ENCODE results near the gene FAM163B. TPM values are rescaled to one million over a fixed set of nuclear protein-coding genes. Genes with fewer than 3 reads are reported as not detected.
"Not testable (repeated sequence)": the region's sequence is repeated elsewhere in the genome, so short reads cannot be mapped to it uniquely, and the experiment has no call there.

Gene FAM163B
- total RNA-seq, 4 donors from 2014 or later: not detected

DNA sequence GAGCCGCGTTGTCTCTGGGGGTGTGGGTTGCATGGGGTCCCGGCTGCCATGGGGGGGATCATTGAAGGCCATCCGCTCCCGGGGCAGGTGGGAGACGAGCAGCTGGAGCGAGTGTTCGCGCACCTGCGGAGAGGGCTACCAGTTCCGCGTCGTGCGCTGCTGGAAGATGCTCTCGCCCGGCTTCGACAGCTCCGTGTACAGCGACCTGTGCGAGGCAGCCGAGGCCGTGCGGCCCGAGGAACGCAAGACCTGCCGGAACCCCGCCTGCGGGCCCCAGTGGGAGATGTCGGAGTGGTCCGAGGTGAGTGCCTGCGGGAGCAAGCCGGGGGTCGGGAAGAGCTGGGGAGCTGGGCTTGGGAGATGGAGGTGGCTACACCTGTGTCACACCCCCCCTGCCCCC lies 41.0 kb downstream of the FAM163B start:
- intact Hi-C loops (cut with DNase I; ENCODE audit: low total_unique reads): no loop called here
- DNase-seq (ENCODE audit: low spot score in 2 of 2): no peak
- 91 to 94% methylated on average over 28 to 33 of the region's 33 CpGs for WGBS, 2 donors

DNA sequence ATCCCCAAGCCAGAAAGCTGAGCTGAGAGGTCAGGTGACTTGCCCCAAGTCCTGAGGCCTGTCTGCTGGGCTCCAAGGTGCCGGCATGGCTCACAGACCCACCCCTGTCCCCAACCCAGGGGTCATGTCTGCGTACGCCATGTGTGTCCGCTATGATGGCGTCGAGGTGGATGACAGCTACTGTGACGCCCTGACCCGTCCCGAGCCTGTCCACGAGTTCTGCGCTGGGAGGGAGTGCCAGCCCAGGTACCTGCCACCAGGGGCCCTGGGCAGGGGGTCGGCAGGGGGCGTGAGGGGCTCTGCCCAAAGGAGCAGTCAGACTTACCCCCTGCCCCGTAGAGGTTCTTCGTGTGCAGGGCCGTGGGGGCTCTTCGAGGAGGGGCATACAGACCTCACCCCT lies 42.4 kb downstream of the FAM163B start:
- DNase-seq (ENCODE audit: low spot score in 2 of 2): no peak
- TF ChIP-seq POLR2A (IDR thresholded peaks at IDR 0.05): no peak
- TF ChIP-seq, protein P1, sequence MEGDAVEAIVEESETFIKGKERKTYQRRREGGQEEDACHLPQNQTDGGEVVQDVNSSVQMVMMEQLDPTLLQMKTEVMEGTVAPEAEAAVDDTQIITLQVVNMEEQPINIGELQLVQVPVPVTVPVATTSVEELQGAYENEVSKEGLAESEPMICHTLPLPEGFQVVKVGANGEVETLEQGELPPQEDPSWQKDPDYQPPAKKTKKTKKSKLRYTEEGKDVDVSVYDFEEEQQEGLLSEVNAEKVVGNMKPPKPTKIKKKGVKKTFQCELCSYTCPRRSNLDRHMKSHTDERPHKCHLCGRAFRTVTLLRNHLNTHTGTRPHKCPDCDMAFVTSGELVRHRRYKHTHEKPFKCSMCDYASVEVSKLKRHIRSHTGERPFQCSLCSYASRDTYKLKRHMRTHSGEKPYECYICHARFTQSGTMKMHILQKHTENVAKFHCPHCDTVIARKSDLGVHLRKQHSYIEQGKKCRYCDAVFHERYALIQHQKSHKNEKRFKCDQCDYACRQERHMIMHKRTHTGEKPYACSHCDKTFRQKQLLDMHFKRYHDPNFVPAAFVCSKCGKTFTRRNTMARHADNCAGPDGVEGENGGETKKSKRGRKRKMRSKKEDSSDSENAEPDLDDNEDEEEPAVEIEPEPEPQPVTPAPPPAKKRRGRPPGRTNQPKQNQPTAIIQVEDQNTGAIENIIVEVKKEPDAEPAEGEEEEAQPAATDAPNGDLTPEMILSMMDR (IDR thresholded peaks at IDR 0.05): no peak
- no peak overlapping the region for H3K4me3 ChIP-seq (ENCODE audit: low read depth, poor library complexity, severe bottlenecking)
- intact Hi-C loops (cut with DNase I; ENCODE audit: low total_unique reads): no loop called here
- WGBS, 2 donors: 91 to 92% methylated on average over 13 to 15 of the region's 17 CpGs

More for the DNA sequence above, 41.0 kb downstream of the FAM163B start:
- no peak for TF ChIP-seq POLR2A (IDR thresholded peaks at IDR 0.05)
- TF ChIP-seq, protein P1 (IDR thresholded peaks at IDR 0.05): no peak
- no peak overlapping the region for H3K4me3 ChIP-seq (ENCODE audit: low read depth, poor library complexity, severe bottlenecking)

DNA sequence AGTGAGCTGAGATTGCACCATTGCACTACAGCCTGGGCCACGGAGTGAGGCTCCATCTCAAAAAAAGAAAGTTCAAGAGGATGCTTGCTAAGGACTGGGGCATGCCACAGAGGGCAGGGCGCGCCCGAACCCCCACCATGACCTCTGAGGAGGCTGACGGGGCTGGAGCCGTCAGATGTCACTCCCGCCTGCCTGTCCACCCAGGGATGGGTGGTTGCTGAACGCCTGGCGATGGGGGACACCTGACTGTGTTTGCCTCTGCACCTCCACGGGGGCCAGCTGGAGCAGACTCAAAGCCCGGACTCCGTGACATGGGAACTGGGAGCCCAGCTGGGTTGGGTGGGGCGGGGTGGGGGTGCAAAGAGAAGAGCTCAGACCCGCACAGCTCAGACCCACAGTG lies 42.8 kb downstream of the FAM163B start:
- TF ChIP-seq POLR2A (IDR thresholded peaks at IDR 0.05): no peak
- TF ChIP-seq, protein P1 (IDR thresholded peaks at IDR 0.05): no peak

DNA sequence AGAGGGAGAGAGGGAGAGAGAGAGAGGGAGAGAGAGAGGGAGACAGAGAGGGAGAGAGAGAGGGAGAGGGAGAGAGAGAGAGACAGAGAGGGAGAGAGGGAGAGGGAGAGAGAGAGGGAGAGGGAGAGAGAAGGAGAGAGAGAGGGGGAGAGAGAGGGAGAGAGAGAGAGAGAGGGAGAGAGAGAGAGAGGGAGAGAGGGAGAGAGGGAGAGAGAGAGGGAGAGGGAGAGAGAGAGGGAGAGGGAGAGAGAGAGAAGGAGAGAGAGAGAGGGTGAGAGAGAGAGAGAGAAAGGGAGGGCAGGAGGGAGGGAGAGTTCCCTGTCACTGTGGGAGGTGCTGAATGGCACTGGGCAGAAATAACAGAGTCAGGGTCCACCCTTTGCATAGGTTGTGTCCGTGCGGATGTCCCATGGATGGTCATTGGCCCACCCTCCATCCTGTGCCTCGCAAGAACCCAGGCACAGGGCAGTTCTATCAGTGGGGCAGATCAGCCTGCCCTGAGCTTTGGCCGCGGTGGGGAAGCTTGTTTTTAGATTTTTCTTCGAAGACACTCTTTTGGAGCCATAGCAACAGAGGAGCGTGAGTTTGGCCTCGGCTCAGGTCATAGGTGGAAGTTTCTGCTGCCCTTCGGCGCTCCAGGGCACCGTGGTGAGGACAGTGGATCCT lies 44.6 kb downstream of the FAM163B start:
- no peak overlapping the region for H3K4me3 ChIP-seq (ENCODE audit: low read depth, poor library complexity, severe bottlenecking)
- no peak for DNase-seq (ENCODE audit: low spot score in 2 of 2)
- TF ChIP-seq, protein P1 (IDR thresholded peaks at IDR 0.05): no peak
- no peak for TF ChIP-seq POLR2A (IDR thresholded peaks at IDR 0.05)
- whole genome bisulfite sequencing, 2 donors: 79 to 81% methylated on average over 11 of the region's 11 CpGs
- intact Hi-C loops (cut with DNase I; ENCODE audit: low total_unique reads): no loop called here

More for the DNA sequence above, 42.8 kb downstream of the FAM163B start:
- WGBS, 2 donors: 89 to 94% methylated on average over 10 to 14 of the region's 14 CpGs
- intact Hi-C loops (cut with DNase I; ENCODE audit: low total_unique reads): no loop called here
- no peak for DNase-seq (ENCODE audit: low spot score in 2 of 2)
- H3K4me3 ChIP-seq (ENCODE audit: low read depth, poor library complexity, severe bottlenecking): no peak overlapping the region

DNA sequence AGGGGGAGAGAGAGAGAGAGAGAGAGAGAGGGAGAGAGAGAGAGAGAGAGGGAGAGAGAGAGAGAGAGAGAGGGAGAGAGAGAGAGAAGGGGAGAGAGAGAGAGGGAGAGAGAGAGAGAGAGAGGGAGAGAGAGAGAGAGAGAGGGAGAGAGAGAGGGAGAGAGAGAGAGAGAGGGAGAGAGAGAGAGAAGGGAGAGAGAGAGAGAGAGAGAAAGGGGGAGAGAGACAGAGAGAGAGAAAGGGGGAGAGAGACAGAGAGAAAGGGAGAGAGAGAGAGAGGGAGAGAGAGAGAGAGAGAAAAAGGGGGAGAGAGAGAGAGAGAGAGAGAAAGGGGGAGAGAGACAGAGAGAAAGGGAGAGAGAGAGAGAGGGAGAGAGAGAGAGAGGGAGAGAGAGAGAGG lies 45.4 kb downstream of the FAM163B start:
- intact Hi-C loops (cut with DNase I; ENCODE audit: low total_unique reads); DNase-seq (ENCODE audit: low spot score in 2 of 2); H3K4me3 ChIP-seq (ENCODE audit: low read depth, poor library complexity, severe bottlenecking): not testable (repeated sequence)

DNA sequence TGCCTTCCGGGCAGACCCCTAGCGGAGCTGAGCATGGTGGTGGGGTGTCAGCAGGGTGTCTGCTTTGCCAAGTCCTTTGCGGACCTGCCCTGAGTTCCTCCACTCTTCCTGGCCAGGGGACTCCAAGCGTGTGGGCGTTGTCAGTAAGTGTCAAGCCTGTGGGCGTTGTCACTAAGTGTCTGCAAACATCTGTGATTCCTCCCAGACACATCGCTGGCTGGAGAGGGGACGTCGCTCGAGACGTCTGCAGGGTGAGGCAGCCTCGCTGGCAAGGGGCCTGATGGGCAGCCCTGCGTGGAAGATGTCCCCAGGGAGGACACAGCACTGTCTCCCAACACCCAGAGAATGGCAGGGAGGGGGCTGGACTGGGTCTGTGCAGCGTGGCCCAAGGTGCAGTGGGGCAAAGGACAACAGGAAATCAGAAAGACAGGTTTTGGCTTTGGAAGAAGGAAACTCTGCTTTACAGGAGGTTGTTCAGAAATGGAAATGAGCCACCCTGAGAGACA lies 45.8 kb downstream of the FAM163B start:
- DNase-seq (ENCODE audit: low spot score in 2 of 2): peak in 1 of 2 donors; percentile 44
- no peak overlapping the region for H3K4me3 ChIP-seq (ENCODE audit: low read depth, poor library complexity, severe bottlenecking)
- TF ChIP-seq, protein P1 (IDR thresholded peaks at IDR 0.05): no peak
- TF ChIP-seq POLR2A (IDR thresholded peaks at IDR 0.05): no peak
- WGBS, 2 donors: 5 to 15% methylated on average over 14 of the region's 14 CpGs
- intact Hi-C loops (cut with DNase I; ENCODE audit: low total_unique reads): no loop called here
